Activated naive CD8-positive, alpha-beta T cell treated with anti-CD3 and anti-CD28 coated beads, Interleukin-2, amount 50 U/mL, for 24 hours (primary cell): ENCODE data around the gene TSPOAP1.

Experiments used
- ATAC-seq: fragments of 150-1000 bp; cut with Tn5 transposase; one replicate; pipeline ENCODE4 v1.10.0; 2021
- DNase-seq: peaks from one replicate; pipeline ENCODE4 v3.0.0; 2021
- H3K27ac Mint-ChIP-seq: one replicate; pipeline ENCODE4 v1.8.0; 2021; ENCODE audit warnings: mild to moderate bottlenecking, mixed read lengths
- H3K27me3 Mint-ChIP-seq: one replicate; pipeline ENCODE4 v1.8.0; 2021; ENCODE audit warnings: mixed read lengths
- H3K36me3 Mint-ChIP-seq: one replicate; pipeline ENCODE4 v1.8.0; 2021; ENCODE audit warnings: low read depth, mixed read lengths
- H3K4me1 Mint-ChIP-seq: one replicate; pipeline ENCODE4 v1.8.0; 2021; ENCODE audit warnings: mixed read lengths
- H3K4me3 Mint-ChIP-seq: one replicate; pipeline ENCODE4 v1.8.0; 2021; ENCODE audit warnings: mild to moderate bottlenecking, moderate library complexity, mixed read lengths
- H3K9me3 Mint-ChIP-seq: one replicate; pipeline ENCODE4 v1.8.0; 2021; ENCODE audit warnings: mixed read lengths

TSPOAP1 gene

DNA sequence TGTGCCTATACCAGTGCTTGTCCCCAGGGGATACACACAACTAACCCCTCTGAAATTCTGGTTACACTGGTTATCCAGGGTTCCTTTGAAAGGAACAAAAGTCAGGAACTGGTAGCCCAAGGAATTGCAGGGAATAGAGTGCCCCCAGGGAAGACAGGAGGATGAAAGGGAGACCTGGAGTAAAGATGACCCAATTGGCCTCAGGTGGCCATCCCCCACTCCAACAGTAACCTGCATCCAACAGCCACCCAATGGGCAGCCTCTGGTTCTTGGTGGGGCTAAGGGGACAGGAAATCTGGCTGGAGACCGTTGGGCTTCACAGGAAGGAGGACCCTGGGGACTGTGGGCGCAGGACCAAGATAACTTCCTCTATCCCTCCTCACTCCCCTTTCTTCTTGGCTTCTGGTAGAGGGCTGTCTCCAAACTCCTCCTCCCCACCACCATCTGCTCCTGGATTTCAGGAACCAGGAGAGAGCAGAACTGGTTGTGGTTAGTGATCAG lies 47.0 kb downstream of the TSPOAP1 start:
- Mint-ChIP-seq H3K36me3 (no peaks in the 10 kb centered on the region), H3K27me3 (peaks cover 16% of the 10 kb centered on the region), H3K4me1 (peaks cover 7% of the 10 kb centered on the region), H3K27ac (no peak overlapping the region), H3K9me3 (no peaks in the 10 kb centered on the region), H3K4me3 (no peak overlapping the region)
- no peak for ATAC-seq
- DNase-seq: no peak

- no peaks in the 10 kb centered on the region for H3K36me3 Mint-ChIP-seq
- H3K4me1 Mint-ChIP-seq: peaks cover 7% of the 10 kb centered on the region
- H3K27ac Mint-ChIP-seq: no peak within 1 kb of the TSS
- ATAC-seq (no peak), DNase-seq (no peak)
- H3K9me3 Mint-ChIP-seq: no peaks in the 10 kb centered on the region
- H3K27me3 Mint-ChIP-seq: peaks cover 16% of the 10 kb centered on the region
- H3K4me3 Mint-ChIP-seq: no peak within 1 kb of the TSS
Measured at GRCh38 chr17:58280480-58281217, 47.9 kb downstream of the TSPOAP1 start, which contains the start of gene MPO. Gene MPO, minus strand, starts transcription at chr17:58280935. Its CDS starts 177 bp downstream, at chr17:58280758.

DNA sequence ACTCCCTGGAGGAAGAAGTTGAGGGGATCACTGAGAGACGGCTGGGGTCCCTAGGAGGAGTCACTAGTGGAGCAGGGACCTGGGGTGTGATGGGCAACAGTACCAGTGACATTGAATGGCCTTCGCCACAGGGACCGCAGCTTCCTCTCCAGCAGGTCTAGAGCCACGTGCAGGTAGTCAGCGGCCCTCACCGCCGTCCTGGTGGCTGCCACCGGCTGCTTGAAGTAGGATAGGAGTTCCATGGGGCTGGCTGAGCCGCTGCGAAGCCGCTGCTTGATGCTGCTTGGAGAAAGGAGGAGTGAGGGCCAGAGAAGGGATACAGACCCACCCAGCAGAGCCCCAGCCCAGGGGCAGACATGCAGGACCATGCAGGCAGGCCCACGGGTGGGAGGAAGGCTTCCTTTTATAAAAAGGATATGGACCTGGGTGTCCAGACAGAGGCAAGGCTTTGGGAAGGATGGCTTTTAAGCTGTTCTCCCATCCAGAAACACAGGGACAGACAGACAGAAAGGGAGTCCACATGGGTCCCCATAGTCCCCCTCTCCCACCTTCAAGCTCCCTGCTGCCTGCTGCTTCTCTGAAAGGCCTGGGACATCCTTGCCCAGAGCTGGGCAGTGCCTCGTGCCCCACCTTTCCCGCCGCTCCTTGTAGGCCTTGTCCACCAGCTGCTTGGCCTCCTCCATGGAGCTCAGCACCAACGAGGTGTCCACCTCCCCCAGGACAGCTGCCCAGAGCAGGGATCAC lies 48.7 kb downstream of the TSPOAP1 start:
- Mint-ChIP-seq H3K27me3 (peaks cover 16% of the 10 kb centered on the region), H3K36me3 (no peaks in the 10 kb centered on the region), H3K4me1 (peaks cover 5% of the 10 kb centered on the region), H3K9me3 (no peaks in the 10 kb centered on the region), H3K4me3 (no peak overlapping the region), H3K27ac (no peak overlapping the region)
- no peak for ATAC-seq
- DNase-seq: no peak

- H3K36me3 Mint-ChIP-seq: no peaks in the 10 kb centered on the region
- DNase-seq (no peak), ATAC-seq (no peak)
- peaks cover 5% of the 10 kb centered on the region for H3K4me1 Mint-ChIP-seq
- no peaks in the 10 kb centered on the region for H3K9me3 Mint-ChIP-seq
- H3K4me3 Mint-ChIP-seq: no peak overlapping the region
- H3K27me3 Mint-ChIP-seq: peaks cover 16% of the 10 kb centered on the region
- H3K27ac Mint-ChIP-seq: no peak overlapping the region
Measured at GRCh38 chr17:58279016-58279711, 49.4 kb downstream of the TSPOAP1 start.

DNA sequence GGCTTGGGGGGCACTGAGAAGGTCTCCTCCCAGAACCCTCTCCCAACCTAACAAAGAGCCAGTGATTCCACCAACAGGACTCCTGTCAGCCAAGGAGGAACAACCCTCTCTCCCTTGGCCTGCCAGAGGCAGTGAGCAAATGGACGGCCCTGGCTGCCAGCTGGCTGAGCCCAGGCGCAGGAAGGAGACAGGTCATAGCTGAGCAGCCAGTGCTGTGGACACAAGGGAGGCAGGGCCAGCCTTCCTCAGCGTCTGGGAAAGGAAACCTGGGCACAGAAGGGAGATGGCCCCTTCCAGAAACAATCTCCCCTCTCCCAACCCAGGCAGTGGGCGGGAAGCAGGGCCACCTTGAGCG lies 50.0 kb downstream of the TSPOAP1 start:
- H3K9me3 Mint-ChIP-seq: no peaks in the 10 kb centered on the region
- peaks cover 16% of the 10 kb centered on the region for H3K27me3 Mint-ChIP-seq
- no peak overlapping the region for H3K27ac Mint-ChIP-seq
- no peak overlapping the region for H3K4me3 Mint-ChIP-seq
- H3K36me3 Mint-ChIP-seq: no peaks in the 10 kb centered on the region
- H3K4me1 Mint-ChIP-seq: peaks cover 5% of the 10 kb centered on the region
- DNase-seq (no peak), ATAC-seq (no peak)

DNA sequence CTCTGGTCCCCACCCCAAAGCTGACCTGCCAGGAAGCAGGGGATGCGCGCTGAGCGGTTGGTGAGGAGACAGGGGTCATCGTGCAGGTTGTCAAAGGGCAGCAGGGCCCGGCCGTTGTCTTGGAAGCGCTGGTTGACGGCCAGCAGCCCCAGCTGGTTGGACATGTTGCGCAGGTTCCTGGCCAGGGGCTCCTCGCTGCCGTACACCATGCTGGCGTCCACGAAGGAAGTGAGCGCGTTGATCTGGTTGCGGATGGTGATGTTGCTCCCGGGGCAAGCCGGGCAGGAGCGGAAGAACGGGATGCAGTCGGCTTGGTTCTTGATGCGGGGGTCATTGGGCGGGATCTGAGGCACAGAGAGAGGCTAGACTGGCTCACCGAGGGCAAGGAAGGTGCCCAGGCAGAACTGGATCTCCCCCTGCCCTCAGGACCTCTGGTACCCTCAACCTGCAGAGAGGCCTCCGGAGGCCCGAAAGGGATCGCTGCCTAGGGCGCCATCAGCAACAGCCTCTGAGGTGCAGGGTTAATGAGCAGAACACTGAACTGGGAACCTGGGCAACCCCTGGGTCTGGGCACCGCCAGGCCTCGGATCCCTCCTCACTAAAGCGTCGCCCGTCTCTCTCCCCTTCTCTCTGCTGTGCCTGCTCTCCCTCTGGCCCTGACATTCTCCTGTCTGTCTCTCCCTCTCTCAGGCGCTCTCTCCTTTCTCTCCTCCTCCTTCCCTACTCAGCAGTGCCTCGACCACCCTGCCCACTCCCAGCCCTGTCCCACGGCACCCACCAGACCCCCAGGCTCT lies 50.6 kb downstream of the TSPOAP1 start:
- H3K27ac Mint-ChIP-seq: no peak overlapping the region
- H3K27me3 Mint-ChIP-seq: peaks cover 16% of the 10 kb centered on the region
- no peak for DNase-seq
- H3K4me3 Mint-ChIP-seq: no peak overlapping the region
- H3K9me3 Mint-ChIP-seq: no peaks in the 10 kb centered on the region
- H3K4me1 Mint-ChIP-seq: peaks cover 11% of the 10 kb centered on the region
- ATAC-seq: no peak
- no peaks in the 10 kb centered on the region for H3K36me3 Mint-ChIP-seq

DNA sequence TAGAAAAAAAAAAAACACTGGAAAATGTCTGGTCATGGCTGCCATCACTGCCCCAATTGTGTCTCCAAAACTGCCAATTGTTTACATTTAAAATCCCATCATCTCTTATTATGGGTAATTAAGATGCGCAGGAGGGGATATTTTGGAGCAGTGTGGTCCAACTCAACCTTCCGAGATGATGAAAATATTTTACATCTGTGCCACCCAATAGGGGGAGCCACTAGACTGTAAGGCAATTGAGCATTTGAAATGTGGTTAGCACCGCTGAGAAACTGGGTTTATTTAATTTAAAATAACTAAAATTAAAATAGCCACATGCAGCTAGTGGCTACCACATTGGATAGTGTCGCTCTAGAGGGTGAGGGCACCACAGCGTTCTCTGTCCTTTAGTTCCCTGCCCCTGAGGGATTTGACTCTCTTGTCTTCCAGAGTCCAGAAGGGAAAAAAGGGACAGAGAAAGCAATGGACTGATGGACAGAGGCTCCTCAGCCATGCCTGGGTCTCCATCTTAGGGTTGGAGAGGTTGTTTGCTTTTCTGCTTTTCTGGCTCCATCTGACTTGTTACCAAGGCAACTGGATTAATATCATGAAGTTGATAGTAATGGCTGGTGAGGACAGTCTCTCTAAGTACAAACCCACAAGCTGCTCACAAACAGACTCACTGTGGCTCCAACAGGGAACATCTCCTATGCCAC lies 51.3 kb downstream of the TSPOAP1 start:
- ATAC-seq (no peak), DNase-seq (no peak)
- H3K4me1 Mint-ChIP-seq: peaks cover 11% of the 10 kb centered on the region

GRCh38 chr17:58276423-58276822 lies 52.2 kb downstream of the TSPOAP1 start:
- no peak for ATAC-seq
- no peaks in the 10 kb centered on the region for H3K9me3 Mint-ChIP-seq
- no peak for DNase-seq
- H3K4me1 Mint-ChIP-seq: peaks cover 11% of the 10 kb centered on the region
- H3K27ac Mint-ChIP-seq: no peak overlapping the region
- peaks cover 16% of the 10 kb centered on the region for H3K27me3 Mint-ChIP-seq
- no peak overlapping the region for H3K4me3 Mint-ChIP-seq
- no peaks in the 10 kb centered on the region for H3K36me3 Mint-ChIP-seq

More for the DNA sequence above, 51.3 kb downstream of the TSPOAP1 start:
- Mint-ChIP-seq H3K27me3 (peaks cover 16% of the 10 kb centered on the region), H3K9me3 (no peaks in the 10 kb centered on the region), H3K27ac (no peak overlapping the region), H3K4me3 (no peak overlapping the region), H3K36me3 (no peaks in the 10 kb centered on the region)

DNA sequence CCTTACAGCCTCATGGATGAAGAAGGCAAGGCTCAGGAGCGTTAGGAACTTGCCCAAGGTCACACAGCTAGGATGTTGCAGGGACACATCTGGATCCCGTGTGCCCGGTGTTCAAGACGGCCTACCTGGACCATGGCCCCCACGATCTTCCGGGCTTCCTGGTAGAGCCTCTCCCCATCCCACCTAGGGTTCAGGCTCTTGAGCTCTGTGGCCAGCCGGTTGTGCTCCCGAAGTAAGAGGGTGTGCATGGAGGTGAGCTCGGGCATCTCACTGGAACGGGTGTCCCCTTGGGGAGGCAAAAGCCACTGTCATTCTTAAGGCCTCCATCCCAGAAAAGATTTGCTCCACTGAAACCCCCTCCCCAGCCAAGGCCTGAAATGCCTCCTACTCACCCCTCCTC lies 53.2 kb downstream of the TSPOAP1 start:
- Mint-ChIP-seq H3K4me3 (no peak overlapping the region), H3K4me1 (peaks cover 11% of the 10 kb centered on the region), H3K27ac (no peak overlapping the region), H3K27me3 (peaks cover 12% of the 10 kb centered on the region), H3K9me3 (no peaks in the 10 kb centered on the region), H3K36me3 (no peaks in the 10 kb centered on the region)
- DNase-seq: no peak
- no peak for ATAC-seq

DNA sequence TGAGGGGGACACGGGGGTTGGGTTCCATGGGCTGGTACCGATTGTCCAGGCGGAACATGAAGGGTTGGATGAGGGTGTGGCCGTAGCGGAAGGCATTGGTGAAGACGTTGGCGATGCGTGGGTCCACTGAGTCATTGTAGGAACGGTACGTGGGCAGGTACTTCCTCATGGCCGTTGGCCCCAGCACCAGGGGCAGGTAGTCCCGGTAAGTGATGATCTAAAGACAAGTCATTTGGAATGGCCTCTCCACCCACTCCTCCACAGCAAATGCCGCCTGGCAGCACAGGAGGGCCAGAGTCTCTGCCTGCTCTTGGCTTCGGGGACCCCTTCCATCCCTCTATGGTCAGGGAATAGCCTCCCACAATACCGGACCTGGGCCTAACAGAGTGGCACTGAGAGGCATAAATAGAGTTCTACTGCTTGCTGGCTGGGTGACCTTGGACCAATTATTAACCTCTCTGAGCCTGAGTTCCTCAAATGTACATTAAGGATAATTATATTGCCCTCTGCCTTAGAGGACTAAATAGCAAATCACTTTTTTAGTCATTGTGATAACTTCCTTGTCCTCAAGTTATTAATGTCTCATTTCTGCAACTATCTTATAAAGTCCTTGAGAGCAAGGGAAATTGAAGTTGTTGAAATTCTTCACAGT lies 55.0 kb downstream of the TSPOAP1 start:
- H3K4me1 Mint-ChIP-seq: peaks cover 6% of the 10 kb centered on the region
- no peaks in the 10 kb centered on the region for H3K36me3 Mint-ChIP-seq
- H3K4me3 Mint-ChIP-seq: no peak overlapping the region
- ATAC-seq (no peak), DNase-seq (no peak)
- H3K27me3 Mint-ChIP-seq: peaks cover 6% of the 10 kb centered on the region
- H3K9me3 Mint-ChIP-seq: no peaks in the 10 kb centered on the region
- no peak overlapping the region for H3K27ac Mint-ChIP-seq

- DNase-seq (no peak), ATAC-seq (no peak)
- Mint-ChIP-seq H3K36me3 (no peaks in the 10 kb centered on the region), H3K9me3 (no peaks in the 10 kb centered on the region), H3K4me3 (no peak overlapping the region), H3K27me3 (peaks cover 1% of the 10 kb centered on the region), H3K27ac (no peak overlapping the region), H3K4me1 (peaks cover 6% of the 10 kb centered on the region)
Measured at GRCh38 chr17:58272367-58273280, 56.0 kb downstream of the TSPOAP1 start.

DNA sequence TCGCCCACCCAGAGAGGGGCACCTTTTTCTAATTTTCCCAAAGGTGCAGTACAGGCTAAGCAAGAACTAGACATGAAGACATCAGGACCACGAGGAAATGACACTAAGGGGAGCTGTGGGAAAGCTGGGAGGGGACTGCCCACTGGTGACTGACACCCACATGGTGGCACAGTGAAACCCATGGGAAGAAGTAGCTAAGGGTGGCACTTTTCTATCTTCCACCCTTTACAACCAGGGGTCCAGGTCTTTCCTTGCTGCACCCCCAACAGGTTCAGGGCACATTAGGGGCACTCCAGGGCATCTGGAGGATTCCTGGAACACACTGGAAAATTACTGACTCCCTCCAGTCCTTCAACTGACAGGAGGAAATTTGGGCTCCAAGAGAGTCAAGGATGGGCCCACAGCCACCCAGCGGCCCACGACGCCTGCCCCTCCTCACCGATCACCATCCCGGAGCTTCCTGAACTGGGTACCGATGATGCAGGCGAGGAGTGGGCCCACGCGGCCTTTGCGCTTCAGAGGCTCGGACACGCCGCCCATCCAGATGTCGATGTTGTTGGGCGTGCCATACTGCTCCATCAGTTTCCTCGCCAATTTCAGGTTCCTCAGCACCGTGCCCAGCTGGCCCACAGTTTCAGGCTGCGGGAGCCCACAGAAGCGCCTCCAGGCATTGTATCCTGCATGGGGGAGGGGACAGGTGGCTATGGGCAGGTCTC lies 57.2 kb downstream of the TSPOAP1 start:
- Mint-ChIP-seq H3K9me3 (no peaks in the 10 kb centered on the region), H3K4me1 (peaks cover 6% of the 10 kb centered on the region), H3K4me3 (no peak overlapping the region), H3K36me3 (no peaks in the 10 kb centered on the region), H3K27me3 (peaks cover 1% of the 10 kb centered on the region), H3K27ac (no peak overlapping the region)
- ATAC-seq (no peak), DNase-seq (no peak)
